Activated CD4-positive, CD25-positive, alpha-beta regulatory T cell (primary cell): ENCODE results near the gene LRP1.

Experiments used
- DNase-seq, 4 experiments: peaks; one replicate each; lab custom pipeline; 2025; lab: John Stamatoyannopoulos, UW

LRP1 gene

DNA sequence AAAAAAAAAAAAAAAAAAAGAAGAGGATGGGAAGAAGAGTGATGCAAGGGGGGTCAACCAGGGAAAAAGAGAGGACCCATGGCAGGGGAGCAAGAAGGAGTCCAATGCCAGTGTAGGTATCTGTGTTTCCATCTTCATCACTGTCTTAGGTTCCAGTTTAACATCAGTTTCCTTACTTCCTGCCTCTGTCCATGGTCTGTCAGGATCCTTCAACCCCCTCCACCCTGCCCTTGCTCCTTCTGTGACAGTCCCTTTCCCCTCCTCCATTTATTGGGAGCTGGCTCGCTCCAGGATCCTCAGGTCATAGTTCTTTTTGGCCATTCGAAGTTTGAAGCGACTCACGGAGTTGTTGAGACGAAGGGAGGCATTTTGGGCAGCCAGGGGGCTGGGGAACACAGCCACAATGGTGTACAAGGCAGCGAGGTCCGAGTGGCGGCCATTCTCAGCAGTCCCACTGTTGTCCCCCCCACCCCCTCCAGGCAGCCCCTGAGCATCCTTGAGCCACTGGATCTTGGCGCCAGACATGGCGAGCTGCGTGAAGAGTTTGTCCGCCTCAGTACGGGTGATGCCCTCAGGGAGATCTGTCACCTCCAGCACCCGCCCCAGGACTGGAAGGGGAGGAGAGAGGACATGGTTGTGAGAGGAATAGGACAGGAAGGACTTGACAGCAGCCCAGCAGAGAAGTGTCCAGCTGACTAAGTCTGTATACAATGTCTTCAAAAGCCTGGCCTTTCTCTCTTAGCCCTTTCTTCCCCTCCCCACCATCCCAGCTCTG, 126.4 kb downstream of the LRP1 start:
- no peak for DNase-seq

DNA sequence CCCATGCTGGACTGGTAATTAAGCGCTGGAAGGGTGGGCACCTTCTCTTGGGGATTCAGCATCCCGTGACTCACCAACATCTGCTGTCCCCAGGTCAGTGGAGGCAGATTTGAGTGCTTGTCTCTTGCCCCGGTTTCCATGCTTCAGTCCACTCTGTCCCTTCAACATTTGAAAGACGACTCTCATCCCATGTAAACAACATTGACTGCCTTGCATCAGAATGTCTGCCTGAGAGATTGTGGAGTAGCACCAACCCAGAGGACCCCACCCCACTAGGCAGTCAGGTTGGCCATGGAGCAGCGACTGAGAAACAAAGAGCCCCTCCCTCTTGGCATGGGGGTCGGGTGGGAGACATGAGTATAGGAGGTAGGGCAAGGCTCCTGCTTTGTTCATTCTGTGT, 127.6 kb downstream of the LRP1 start:
- DNase-seq: no peak

DNA sequence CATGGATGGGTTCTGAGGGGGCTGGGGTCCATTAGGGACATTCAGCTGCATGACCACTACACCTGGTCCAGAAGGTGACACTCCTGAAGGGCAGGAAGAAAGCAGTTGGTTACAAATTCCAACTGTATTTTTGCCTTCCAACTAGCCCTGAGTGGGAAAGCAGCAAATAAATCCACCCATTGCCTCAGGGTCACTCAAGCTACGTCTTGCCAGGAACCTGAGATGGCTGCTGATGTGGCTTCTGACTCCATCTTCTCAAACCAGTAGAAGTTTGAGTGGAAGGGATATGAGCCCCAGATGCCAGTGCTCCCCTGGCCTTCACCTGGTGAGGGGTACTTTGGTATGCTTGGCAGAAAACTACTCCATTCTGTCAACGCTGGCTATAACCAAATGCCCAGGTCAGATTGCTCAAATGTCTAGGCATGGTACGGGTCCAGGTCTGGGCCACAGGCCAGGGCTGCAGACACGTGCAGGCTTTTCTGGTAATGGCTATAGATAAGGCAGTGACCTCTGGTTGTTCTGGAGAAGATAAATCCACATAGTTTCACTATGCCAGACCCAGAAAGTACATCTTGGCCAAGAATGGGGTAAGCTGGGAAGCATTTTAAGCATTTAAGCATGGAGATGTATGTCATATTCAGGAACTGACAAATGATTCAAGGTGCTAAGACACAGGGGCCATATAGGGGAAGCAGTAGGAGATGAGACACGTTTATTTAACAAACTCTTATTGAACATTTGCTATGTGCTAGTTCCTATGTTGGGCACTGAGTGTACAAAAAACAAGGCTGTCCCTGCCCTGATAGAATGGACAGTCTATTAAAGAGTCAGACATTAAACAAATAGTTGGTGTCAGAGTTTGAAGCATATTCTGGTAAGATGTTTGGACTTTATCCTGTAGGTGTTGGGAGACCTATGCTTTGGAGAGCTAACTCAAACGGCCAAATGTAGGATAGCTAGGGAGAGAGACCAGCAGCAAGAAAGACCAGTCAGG, 131.0 kb downstream of the LRP1 start:
- DNase-seq: no peak

- DNase-seq: no peak
Observed at GRCh38 chr12:57260366-57260765, 132.1 kb downstream of the LRP1 start.

DNA sequence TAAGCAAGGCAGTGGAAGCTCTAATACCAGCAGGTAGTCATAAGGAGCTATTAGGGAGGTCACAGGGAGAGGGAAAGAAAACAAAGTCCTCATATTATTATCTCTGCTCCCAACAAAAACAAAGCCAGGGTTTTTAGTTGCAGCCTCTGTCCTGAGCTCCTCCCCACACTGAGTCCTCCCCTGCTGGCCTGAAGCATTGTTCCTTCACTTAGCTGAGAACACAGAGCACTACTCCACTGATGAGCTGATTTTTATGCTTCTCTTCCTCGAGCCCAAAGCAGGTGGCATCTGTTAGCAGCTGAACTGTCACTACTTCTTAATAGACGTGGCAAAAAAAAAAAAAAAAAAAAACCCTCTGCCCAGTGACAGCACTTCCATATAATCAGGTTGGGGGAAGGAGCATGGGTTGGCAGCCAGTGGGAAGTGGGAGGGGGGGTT, 133.2 kb downstream of the LRP1 start:
- no peak for DNase-seq

DNA sequence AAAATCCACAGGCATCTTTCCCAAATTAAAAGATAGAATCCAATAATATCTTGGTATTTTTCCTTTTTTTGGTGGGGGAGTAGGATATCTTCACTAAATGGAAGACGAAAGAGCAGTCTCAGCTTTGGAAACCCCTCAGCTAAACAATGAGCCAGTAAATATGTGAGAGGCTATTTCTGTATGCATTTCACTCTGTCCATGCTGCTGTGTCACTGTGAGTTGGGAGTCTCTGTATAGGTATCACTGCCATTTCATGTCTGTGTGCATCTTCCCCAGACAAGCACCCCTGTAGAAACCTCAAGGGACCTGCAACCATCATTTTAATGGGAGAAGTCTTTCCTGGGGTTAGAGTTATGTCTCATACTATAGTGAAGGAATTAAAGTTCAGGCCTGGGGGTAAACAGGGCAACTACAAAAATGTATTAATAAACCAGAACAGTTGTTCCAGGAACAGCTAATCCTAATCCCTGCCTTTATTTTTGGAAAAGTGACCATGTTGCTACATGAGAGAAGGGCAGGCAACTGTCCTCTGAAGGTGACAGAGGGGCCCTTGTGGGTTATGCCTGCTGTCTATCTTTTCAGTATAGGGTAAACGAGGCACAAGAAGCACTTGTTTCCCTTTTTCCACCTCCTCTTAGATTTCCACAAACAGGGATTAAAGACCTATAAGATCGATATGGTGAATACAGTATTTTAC, 134.0 kb downstream of the LRP1 start:
- DNase-seq: no peak
